CD4-positive, alpha-beta memory T cell (primary cell): ENCODE measurements around the gene NPIPA1. TPM values are rescaled to one million over a fixed set of nuclear protein-coding genes. Genes with fewer than 3 reads are reported as not detected.
"Not testable (repeated sequence)": the region's sequence is repeated elsewhere in the genome, so short reads cannot be mapped to it uniquely, and the experiment has no call there.

Source experiments
- CTCF ChIA-PET: fragments of 350-600 bp; sonication (Branson Sonifier 250); formaldehyde crosslinking; loops from one replicate; lab custom pipeline; 2021; ENCODE audit warnings: inconsistent platforms; ENCODE audit not compliant: partially characterized antibody; lab: Charles Lee
- POLR2A ChIA-PET: fragments of 350-600 bp; sonication (Branson Sonifier 250); formaldehyde crosslinking; loops from one replicate; lab custom pipeline; 2021; ENCODE audit not compliant: partially characterized antibody; lab: Charles Lee
- DNase-seq, 5 donors: peaks; one replicate each; pipeline versions ENCODE4 v3.0.0 to v3.0.0-alpha.2; 2020 to 2022; ENCODE audit warnings: mixed read lengths in 1 of 5
- H3K27ac ChIP-seq: one replicate; pipeline ENCODE4 v1.7.0; 2013; ENCODE audit warnings: low read depth, low read length
- H3K27me3 ChIP-seq: 2 replicates; pipeline ENCODE4 v1.7.0; 2013; ENCODE audit warnings: mild to moderate bottlenecking, low read length, moderate library complexity; ENCODE audit not compliant: insufficient read depth
- H3K36me3 ChIP-seq: 2 replicates; pipeline ENCODE4 v1.7.0; 2013; ENCODE audit warnings: mild to moderate bottlenecking, low read length, moderate library complexity; ENCODE audit not compliant: insufficient read depth
- H3K4me1 ChIP-seq: 2 replicates; pipeline ENCODE4 v1.7.0; 2013; ENCODE audit warnings: mild to moderate bottlenecking, low read length, moderate library complexity; ENCODE audit not compliant: insufficient read depth
- H3K4me3 ChIP-seq, 2 donors: one replicate each; pipeline ENCODE4 v1.7.0; 2013; ENCODE audit warnings: low read length in 2 of 2, mild to moderate bottlenecking in 1 of 2
- H3K9me3 ChIP-seq, 2 donors: one replicate each; pipeline ENCODE4 v1.7.0; 2013; ENCODE audit warnings: low read length in 2 of 2, control low read depth in 1 of 2; ENCODE audit not compliant: control insufficient read depth in 1 of 2
- H3K27ac Mint-ChIP-seq, 7 donors: one replicate each; pipeline ENCODE4 v1.8.0; 2020 to 2021; ENCODE audit warnings: mixed read lengths in 7 of 7, mild to moderate bottlenecking in 6 of 7, inconsistent platforms in 3 of 7, moderate library complexity in 3 of 7
- H3K27me3 Mint-ChIP-seq, 2 donors: one replicate each; pipeline ENCODE4 v1.8.0; 2020 to 2021; ENCODE audit warnings: mixed read lengths in 2 of 2
- H3K36me3 Mint-ChIP-seq, 2 donors: one replicate each; pipeline ENCODE4 v1.8.0; 2020 to 2021; ENCODE audit warnings: mixed read lengths in 2 of 2, inconsistent platforms in 1 of 2, mild to moderate bottlenecking in 1 of 2
- H3K4me1 Mint-ChIP-seq, 4 donors: one replicate each; pipeline ENCODE4 v1.8.0; 2020 to 2021; ENCODE audit warnings: mixed read lengths in 4 of 4, mild to moderate bottlenecking in 1 of 4
- H3K4me3 Mint-ChIP-seq, 8 donors: one replicate each; pipeline ENCODE4 v1.8.0; 2020 to 2021; ENCODE audit warnings: mixed read lengths in 8 of 8, mild to moderate bottlenecking in 7 of 8, moderate library complexity in 6 of 8, inconsistent platforms in 3 of 8
- H3K9me3 Mint-ChIP-seq, 8 donors: one replicate each; pipeline ENCODE4 v1.8.0; 2020 to 2021; ENCODE audit warnings: mixed read lengths in 8 of 8, mild to moderate bottlenecking in 5 of 8, inconsistent platforms in 3 of 8, moderate library complexity in 1 of 8
- intact Hi-C: fragments of 100-400 bp; cut with micrococcal nuclease; formaldehyde crosslinking; loops from one replicate; pipeline ENCODE4 v1.15.1; 2023
- polyA plus RNA-seq, 2 donors: library from polyadenylated mRNA; unstranded; fragments of 300-500 nt; fragmentation: Illumina TruSeq; gene quantifications; one replicate each; pipeline ENCODE4 v1.2.3, GENCODE V29; 2021
- total RNA-seq, 2 experiments: library from RNA; stranded (reverse); gene quantifications; one replicate each; pipeline ENCODE4 v1.2.3, GENCODE V29; 2021

NPIPA1 gene
- total and polyA plus RNA-seq, 4 experiments from 2014 or later, result 9.1 to 149 (median 143) TPM; not detected in 1

DNA sequence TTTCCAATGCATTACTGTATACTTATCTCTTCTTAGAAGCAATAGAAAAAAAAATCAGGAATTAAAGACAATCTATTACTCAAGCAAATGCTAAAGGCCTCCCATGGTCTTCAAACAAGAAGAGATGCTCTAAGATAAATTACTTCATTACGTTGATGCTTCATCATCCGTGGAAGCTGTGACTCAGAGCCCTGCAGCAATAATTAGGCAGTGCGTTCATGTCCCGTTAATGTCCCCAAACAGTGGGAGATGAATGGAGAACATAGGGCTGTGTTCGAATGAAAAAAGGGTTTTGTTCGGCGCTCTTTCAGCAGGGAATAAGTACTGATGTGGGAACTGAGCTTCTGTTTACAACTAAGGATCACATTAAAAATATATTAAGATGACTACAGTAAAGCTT is 21.7 kb downstream of the NPIPA1 start:
- Mint-ChIP-seq H3K27me3 (peaks cover 4 to 14% of the 10 kb centered on the region in 2 donors), H3K9me3 (peaks cover 0 to 13% (median 8%) of the 10 kb centered on the region in 8 donors), H3K4me3 (no peak overlapping the region), H3K36me3 (peaks cover 0 to 10% of the 10 kb centered on the region in 2 donors), H3K4me1 (no peaks in the 10 kb centered on the region), H3K27ac (no peak overlapping the region)
- Histone ChIP-seq H3K4me1 (no peaks in the 10 kb centered on the region), H3K9me3 (no peaks in the 10 kb centered on the region), H3K27ac (no peak overlapping the region), H3K36me3 (no peaks in the 10 kb centered on the region), H3K4me3 (no peak overlapping the region), H3K27me3 (no peaks in the 10 kb centered on the region)
- intact Hi-C loops, result no loop called here
- ChIA-PET POLR2A (no interaction called here), CTCF (no interaction called here)
- DNase-seq, result no peak

DNA sequence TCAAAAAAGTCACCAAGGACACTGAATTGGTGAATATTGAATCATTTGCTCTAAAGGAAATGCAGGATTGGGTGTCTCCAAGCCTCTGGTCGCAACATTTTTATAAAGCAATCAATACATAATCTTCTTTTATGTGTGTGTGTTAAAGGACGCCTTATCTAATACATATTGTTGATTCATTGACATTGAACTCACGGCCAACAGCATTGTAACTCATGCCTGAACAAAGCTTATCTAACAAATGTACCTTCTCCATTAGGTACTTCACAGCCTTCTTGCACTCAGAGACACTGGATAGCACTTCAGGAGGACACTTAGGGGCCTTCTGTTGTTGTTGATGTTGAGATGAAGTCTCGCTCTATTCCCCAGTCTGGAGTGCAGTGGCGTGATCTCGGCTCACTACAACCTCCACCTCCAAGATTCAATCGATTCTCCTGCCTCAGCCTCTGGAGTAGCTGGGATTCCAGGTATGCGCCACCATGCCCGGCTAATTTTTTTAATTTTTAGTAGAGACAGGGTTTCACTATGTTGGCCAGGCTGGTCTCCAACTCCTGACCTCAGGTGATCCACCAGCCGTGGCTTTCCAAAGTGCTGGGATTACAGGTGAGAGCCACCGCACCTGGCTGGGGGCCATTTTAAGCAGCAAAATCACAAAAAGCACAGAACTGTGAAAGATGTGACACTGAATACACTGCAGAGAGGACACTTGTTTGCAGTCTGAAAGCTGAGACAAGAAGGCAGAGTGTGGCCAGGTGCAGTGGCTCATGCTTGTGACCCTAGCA is 24.4 kb downstream of the NPIPA1 start:
- CTCF ChIA-PET, result no interaction called here
- Mint-ChIP-seq H3K4me3 (no peak overlapping the region), H3K36me3 (peaks cover 0 to 10% of the 10 kb centered on the region in 2 donors), H3K27me3 (peaks cover 6 to 15% of the 10 kb centered on the region in 2 donors), H3K4me1 (no peaks in the 10 kb centered on the region), H3K27ac (no peak overlapping the region), H3K9me3 (peaks cover 0 to 13% (median 8%) of the 10 kb centered on the region in 8 donors)
- intact Hi-C loops, result no loop called here
- H3K36me3 ChIP-seq, result no peaks in the 10 kb centered on the region
- no peaks in the 10 kb centered on the region for H3K4me1 ChIP-seq
- no peak overlapping the region for H3K27ac ChIP-seq
- H3K9me3 ChIP-seq, result no peaks in the 10 kb centered on the region
- H3K27me3 ChIP-seq, result no peaks in the 10 kb centered on the region
- H3K4me3 ChIP-seq, result no peak overlapping the region
- no peak for DNase-seq
- POLR2A ChIA-PET, result no interaction called here

DNA sequence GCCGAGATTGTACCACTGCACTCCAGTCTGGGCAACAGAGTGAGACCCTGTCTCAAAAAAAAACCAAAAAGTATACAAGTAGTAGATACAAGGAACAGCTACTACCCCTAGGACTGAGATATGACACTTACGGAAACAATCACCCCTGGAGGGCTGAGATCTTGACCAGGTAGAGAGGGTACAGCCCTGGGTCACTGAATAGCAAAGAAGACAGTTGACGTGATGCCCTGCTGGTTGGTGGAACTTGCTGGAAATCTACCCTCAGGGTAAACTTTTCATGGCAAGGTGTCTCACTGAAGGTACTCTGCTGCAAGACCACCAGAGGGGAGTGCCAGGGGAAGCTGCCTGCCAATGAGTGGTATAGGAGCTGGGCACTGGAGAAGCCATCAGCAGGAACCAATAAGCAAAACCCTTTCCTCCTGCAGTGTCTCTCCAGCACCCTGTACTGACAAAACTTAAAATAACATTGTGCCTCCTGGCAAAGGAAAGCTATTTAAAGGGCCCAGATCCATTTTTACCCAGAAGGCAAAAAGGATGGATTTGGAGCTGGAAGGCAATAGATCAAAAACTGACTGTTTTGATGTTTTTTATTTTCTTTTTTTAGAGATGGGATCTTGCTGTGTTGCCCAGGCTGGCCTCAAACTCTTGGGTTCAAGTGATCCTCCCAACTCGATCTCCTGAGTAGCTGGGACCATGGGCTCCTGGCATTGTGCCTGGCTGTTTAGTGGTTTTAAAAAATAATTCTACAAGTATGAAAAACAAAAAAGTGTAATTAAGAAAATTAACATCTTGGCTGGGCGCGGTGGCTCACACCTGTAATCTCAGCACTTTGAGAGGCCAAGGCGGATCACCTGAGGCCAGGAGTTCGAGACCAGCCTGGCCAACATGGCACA is 26.3 kb downstream of the NPIPA1 start:
- Histone ChIP-seq H3K27ac (no peak overlapping the region), H3K9me3 (no peaks in the 10 kb centered on the region), H3K36me3 (no peaks in the 10 kb centered on the region), H3K27me3 (no peaks in the 10 kb centered on the region), H3K4me3 (no peak overlapping the region), H3K4me1 (no peaks in the 10 kb centered on the region)
- ChIA-PET CTCF (no interaction called here), POLR2A (interaction anchor here (0.8 kb wide), 1 partner anchor 12 kb away, joined by 3 read pairs; the partner anchor contains the start of gene PDXDC1)
- no peak overlapping the region for H3K27ac Mint-ChIP-seq
- intact Hi-C loops, result no loop called here
- peaks cover 0 to 10% of the 10 kb centered on the region in 2 donors for H3K36me3 Mint-ChIP-seq
- H3K4me3 Mint-ChIP-seq, result no peak overlapping the region
- H3K27me3 Mint-ChIP-seq, result peaks cover 6 to 16% of the 10 kb centered on the region in 2 donors
- H3K9me3 Mint-ChIP-seq, result peaks cover 0 to 13% (median 8%) of the 10 kb centered on the region in 8 donors
- DNase-seq, result no peak
- H3K4me1 Mint-ChIP-seq, result no peaks in the 10 kb centered on the region

DNA sequence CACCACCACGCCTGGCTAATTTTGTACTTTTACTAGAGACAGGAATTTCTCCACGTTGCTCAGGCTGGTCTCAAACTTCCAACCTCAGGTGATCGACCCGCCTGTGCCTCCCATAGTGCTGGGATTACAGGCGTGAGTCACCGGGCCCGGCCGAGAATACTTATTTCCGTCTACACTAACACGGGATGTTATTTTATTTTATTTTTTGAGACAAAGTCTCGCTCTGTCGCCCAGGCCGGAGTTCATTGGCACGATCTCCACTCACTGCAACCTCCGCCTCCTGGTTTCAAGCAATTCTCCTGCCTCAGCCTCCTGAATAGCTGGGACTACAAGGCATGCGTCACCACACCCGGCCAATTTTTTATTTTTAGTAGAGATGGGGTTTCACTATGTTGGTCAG is 28.1 kb downstream of the NPIPA1 start:
- no peak overlapping the region for H3K27ac Mint-ChIP-seq
- H3K27ac ChIP-seq, result no peak overlapping the region
- intact Hi-C loops, result no loop called here
- H3K36me3 Mint-ChIP-seq, result peaks cover 0 to 10% of the 10 kb centered on the region in 2 donors
- H3K9me3 Mint-ChIP-seq, result peaks cover 0 to 13% (median 8%) of the 10 kb centered on the region in 8 donors
- H3K4me1 Mint-ChIP-seq, result no peaks in the 10 kb centered on the region
- H3K27me3 Mint-ChIP-seq, result peaks cover 4 to 16% of the 10 kb centered on the region in 2 donors
- H3K4me1 ChIP-seq, result no peaks in the 10 kb centered on the region
- H3K4me3 ChIP-seq, result no peak overlapping the region
- no peak for DNase-seq
- H3K36me3 ChIP-seq, result no peaks in the 10 kb centered on the region
- no peak overlapping the region for H3K4me3 Mint-ChIP-seq
- ChIA-PET POLR2A (no interaction called here), CTCF (no interaction called here)
- no peaks in the 10 kb centered on the region for H3K27me3 ChIP-seq
- H3K9me3 ChIP-seq, result no peaks in the 10 kb centered on the region

DNA sequence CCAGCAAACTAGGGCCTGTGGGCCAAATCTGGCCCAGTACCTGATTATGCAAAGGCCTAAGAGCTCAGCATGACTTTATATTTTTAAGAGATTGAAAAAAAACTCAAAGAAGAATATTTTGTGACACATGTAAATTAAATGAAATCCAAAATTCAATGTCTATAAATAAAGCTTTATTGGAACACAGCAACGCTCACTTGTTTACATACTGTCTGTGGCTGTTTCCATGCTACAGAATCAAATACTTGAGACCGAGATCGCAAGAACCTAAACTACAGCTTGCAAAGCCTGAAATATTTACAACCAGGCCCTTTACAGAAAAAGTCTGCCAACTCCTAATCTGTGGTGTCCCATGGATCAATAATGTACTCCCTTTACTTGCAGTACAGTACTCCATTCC is 32.6 kb downstream of the NPIPA1 start:
- POLR2A ChIA-PET, CTCF ChIA-PET: not testable (repeated sequence)
- intact Hi-C loops, result loop anchor here (5.0 kb wide), 1 partner anchor 53 kb away; no protein-coding TSS in a partner anchor

DNA sequence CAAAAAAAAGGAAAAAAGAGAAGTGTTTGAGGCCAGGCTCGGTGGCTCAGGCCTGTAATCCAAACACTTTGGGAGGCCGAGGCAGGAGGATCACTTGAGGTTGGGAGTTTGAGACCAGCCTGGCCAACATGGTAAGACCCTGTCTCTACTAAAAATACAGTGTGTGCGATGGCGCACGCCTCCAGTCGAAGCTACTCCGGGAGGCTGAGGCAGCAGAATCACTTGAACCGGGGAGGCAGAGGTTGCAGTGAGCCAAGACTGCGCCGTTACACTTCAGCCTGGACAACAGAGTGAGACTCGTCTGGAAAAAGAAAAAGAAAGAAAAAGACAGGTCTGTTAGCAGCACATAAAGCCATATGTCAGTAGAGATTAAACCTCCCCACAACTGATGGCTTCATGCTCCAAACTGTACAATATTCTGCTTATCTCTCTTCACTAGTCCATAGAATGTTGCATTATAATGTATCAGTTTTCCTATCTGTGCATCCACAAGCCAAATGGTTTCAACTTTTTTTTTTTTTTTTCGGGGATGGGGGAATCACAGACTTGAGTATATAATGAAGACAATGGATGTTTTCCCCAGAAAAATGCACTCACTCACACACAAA is 34.5 kb downstream of the NPIPA1 start:
- peak overlapping the region in 1 of 8 donors; percentile 4 for H3K4me3 Mint-ChIP-seq
- H3K27me3 ChIP-seq, DNase-seq, H3K36me3 ChIP-seq, CTCF ChIA-PET, H3K27me3 Mint-ChIP-seq, H3K4me3 ChIP-seq, H3K9me3 Mint-ChIP-seq, H3K36me3 Mint-ChIP-seq, H3K9me3 ChIP-seq, H3K27ac ChIP-seq, POLR2A ChIA-PET: not testable (repeated sequence)
- peaks cover 12% of the 10 kb centered on the region for H3K4me1 ChIP-seq
- peaks cover 7 to 16% (median 10%) of the 10 kb centered on the region in 4 donors for H3K4me1 Mint-ChIP-seq
- H3K27ac Mint-ChIP-seq, result peak overlapping the region in 1 of 7 donors; percentile 33
- intact Hi-C loops, result loop anchor here (5.0 kb wide), 1 partner anchor 51 kb away; no protein-coding TSS in a partner anchor

More for the DNA sequence above, 32.6 kb downstream of the NPIPA1 start:
- H3K27ac ChIP-seq, H3K36me3 Mint-ChIP-seq, H3K27me3 Mint-ChIP-seq, H3K4me3 ChIP-seq, H3K4me3 Mint-ChIP-seq, H3K4me1 Mint-ChIP-seq, H3K27ac Mint-ChIP-seq, DNase-seq, H3K4me1 ChIP-seq, H3K36me3 ChIP-seq, H3K9me3 Mint-ChIP-seq, H3K27me3 ChIP-seq, H3K9me3 ChIP-seq: not testable (repeated sequence)
